SJCRH30 (cell line): ENCODE measurements around the gene PSMD10. TPM values are rescaled to one million over a fixed set of nuclear protein-coding genes. Genes with fewer than 3 reads are reported as not detected.

Source experiments
- DNase-seq, 2 experiments: peaks; one replicate each; pipeline ENCODE4 v3.0.0-alpha.2; 2015 to 2020
- H3K27ac ChIP-seq: fragments of 250-450 bp; sonication (Bioruptor Pico); 2 replicates; pipeline ENCODE4 v1.5.1; 2020; ENCODE audit warnings: mild to moderate bottlenecking, moderate library complexity
- H3K27me3 ChIP-seq: fragments of 250-450 bp; sonication (Bioruptor Pico); 2 replicates; pipeline ENCODE4 v1.5.1; 2020; ENCODE audit warnings: mild to moderate bottlenecking, moderate library complexity
- H3K36me3 ChIP-seq: fragments of 250-450 bp; sonication (Bioruptor Pico); 2 replicates; pipeline ENCODE4 v1.5.1; 2020; ENCODE audit warnings: mild to moderate bottlenecking, moderate library complexity
- H3K4me1 ChIP-seq: fragments of 250-450 bp; sonication (Bioruptor Pico); 2 replicates; pipeline ENCODE4 v1.5.1; 2020; ENCODE audit warnings: mild to moderate bottlenecking, moderate library complexity
- H3K4me3 ChIP-seq: fragments of 250-450 bp; sonication (Bioruptor Pico); 2 replicates; pipeline ENCODE4 v1.5.1; 2020; ENCODE audit warnings: mild to moderate bottlenecking, moderate library complexity
- H3K9me3 ChIP-seq: fragments of 250-450 bp; sonication (Bioruptor Pico); replicated peaks from 2 replicates; pipeline ENCODE4 v1.5.1; 2020; ENCODE audit warnings: mild to moderate bottlenecking, moderate library complexity
- total RNA-seq: library from RNA; depleted of rRNA; stranded (reverse); fragments of >200 nt; shearing (Covaris generic); gene quantifications from 2 replicates; pipeline ENCODE4 v1.2.3, GENCODE V29; 2014; rRNA removed

PSMD10 gene
- 97.7 and 108 TPM in 2 replicates for total RNA-seq

- peak within 1 kb of the TSS; percentile 63 for H3K4me3 ChIP-seq
- no peaks in the 10 kb centered on the region for H3K27me3 ChIP-seq
- no peaks in the 10 kb centered on the region for H3K4me1 ChIP-seq
- H3K27ac ChIP-seq, result peak within 1 kb of the TSS; percentile 76
- peak; percentile 91 to 95 for DNase-seq
- H3K36me3 ChIP-seq, result no peaks in the 10 kb centered on the region
- H3K9me3 ChIP-seq, result no peaks in the 10 kb centered on the region
Measured at GRCh38 chrX:108091264-108091877, at the start of gene PSMD10, which contains the start of gene ATG4A. Gene PSMD10, minus strand, starts transcription at chrX:108091542. Its CDS starts 22 bp downstream, at chrX:108091520. Gene ATG4A, plus strand, starts transcription at chrX:108091778. Its CDS starts 49 bp downstream, at chrX:108091827.

- Histone ChIP-seq H3K36me3 (no peaks in the 10 kb centered on the region), H3K27me3 (no peaks in the 10 kb centered on the region), H3K4me3 (no peak overlapping the region), H3K27ac (no peak overlapping the region), H3K4me1 (no peaks in the 10 kb centered on the region), H3K9me3 (no peaks in the 10 kb centered on the region)
- DNase-seq, result peak; percentile 2 to 13
Measured at GRCh38 chrX:108138814-108139702, 47.7 kb upstream of the PSMD10 start.

- H3K27me3 ChIP-seq, result no peaks in the 10 kb centered on the region
- H3K4me3 ChIP-seq, result no peak overlapping the region
- no peak overlapping the region for H3K27ac ChIP-seq
- no peak for DNase-seq
- no peaks in the 10 kb centered on the region for H3K4me1 ChIP-seq
- H3K9me3 ChIP-seq, result no peaks in the 10 kb centered on the region
- H3K36me3 ChIP-seq, result no peaks in the 10 kb centered on the region
Measured at GRCh38 chrX:108134724-108135123, 43.4 kb upstream of the PSMD10 start.

GRCh38 chrX:108132876-108133275 is 41.5 kb upstream of the PSMD10 start:
- Histone ChIP-seq H3K4me1 (no peaks in the 10 kb centered on the region), H3K27ac (no peak overlapping the region)
- no peak for DNase-seq

GRCh38 chrX:108132034-108132433 is 40.7 kb upstream of the PSMD10 start:
- H3K27me3 ChIP-seq, result no peaks in the 10 kb centered on the region
- DNase-seq, result no peak
- H3K9me3 ChIP-seq, result no peaks in the 10 kb centered on the region
- no peak overlapping the region for H3K4me3 ChIP-seq
- no peak overlapping the region for H3K27ac ChIP-seq
- no peaks in the 10 kb centered on the region for H3K4me1 ChIP-seq
- no peaks in the 10 kb centered on the region for H3K36me3 ChIP-seq

More at GRCh38 chrX:108132876-108133275, 41.5 kb upstream of the PSMD10 start:
- Histone ChIP-seq H3K4me3 (no peak overlapping the region), H3K9me3 (no peaks in the 10 kb centered on the region), H3K36me3 (no peaks in the 10 kb centered on the region), H3K27me3 (no peaks in the 10 kb centered on the region)

GRCh38 chrX:108131471-108131870 is 40.1 kb upstream of the PSMD10 start:
- Histone ChIP-seq H3K4me3 (no peak overlapping the region), H3K36me3 (no peaks in the 10 kb centered on the region), H3K4me1 (no peaks in the 10 kb centered on the region), H3K27me3 (no peaks in the 10 kb centered on the region), H3K9me3 (no peaks in the 10 kb centered on the region), H3K27ac (no peak overlapping the region)
- DNase-seq, result no peak

GRCh38 chrX:108130889-108131288 is 39.5 kb upstream of the PSMD10 start:
- H3K4me3 ChIP-seq, result no peak overlapping the region
- no peaks in the 10 kb centered on the region for H3K9me3 ChIP-seq
- no peak for DNase-seq
- H3K27ac ChIP-seq, result no peak overlapping the region
- H3K4me1 ChIP-seq, result no peaks in the 10 kb centered on the region
- no peaks in the 10 kb centered on the region for H3K36me3 ChIP-seq
- no peaks in the 10 kb centered on the region for H3K27me3 ChIP-seq

- Histone ChIP-seq H3K27ac (no peak overlapping the region), H3K9me3 (no peaks in the 10 kb centered on the region), H3K4me3 (no peak overlapping the region), H3K27me3 (no peaks in the 10 kb centered on the region), H3K4me1 (no peaks in the 10 kb centered on the region; the same call in 1 of the 2 replicates), H3K36me3 (no peaks in the 10 kb centered on the region)
- DNase-seq, result no peak
Measured at GRCh38 chrX:108127152-108127551, 35.8 kb upstream of the PSMD10 start.

GRCh38 chrX:108126661-108127060 is 35.3 kb upstream of the PSMD10 start:
- H3K36me3 ChIP-seq, result no peaks in the 10 kb centered on the region
- H3K27me3 ChIP-seq, result no peaks in the 10 kb centered on the region
- no peaks in the 10 kb centered on the region; the same call in 1 of the 2 replicates for H3K4me1 ChIP-seq
- H3K27ac ChIP-seq, result no peak overlapping the region
- H3K4me3 ChIP-seq, result no peak overlapping the region
- DNase-seq, result no peak
- no peaks in the 10 kb centered on the region for H3K9me3 ChIP-seq

GRCh38 chrX:108123591-108124366 is 32.4 kb upstream of the PSMD10 start:
- no peak for DNase-seq
- no peaks in the 10 kb centered on the region for H3K9me3 ChIP-seq
- no peaks in the 10 kb centered on the region for H3K27me3 ChIP-seq
- no peak overlapping the region for H3K4me3 ChIP-seq
- H3K36me3 ChIP-seq, result no peaks in the 10 kb centered on the region
- H3K27ac ChIP-seq, result no peak overlapping the region
- H3K4me1 ChIP-seq, result no peaks in the 10 kb centered on the region; the same call in 1 of the 2 replicates

GRCh38 chrX:108122748-108123147 is 31.4 kb upstream of the PSMD10 start:
- Histone ChIP-seq H3K9me3 (no peaks in the 10 kb centered on the region), H3K4me1 (no peaks in the 10 kb centered on the region; the same call in 1 of the 2 replicates), H3K4me3 (no peak overlapping the region), H3K27me3 (no peaks in the 10 kb centered on the region), H3K36me3 (no peaks in the 10 kb centered on the region), H3K27ac (peak overlapping the region; percentile 35)
- DNase-seq, result peak; percentile 51 to 70

GRCh38 chrX:108121291-108121690 is 29.9 kb upstream of the PSMD10 start:
- H3K27ac ChIP-seq, result no peak overlapping the region
- no peak for DNase-seq
- H3K4me1 ChIP-seq, result peaks cover 4% of the 10 kb centered on the region; the same call in 1 of the 2 replicates
- no peaks in the 10 kb centered on the region for H3K36me3 ChIP-seq
- H3K4me3 ChIP-seq, result no peak overlapping the region
- H3K9me3 ChIP-seq, result no peaks in the 10 kb centered on the region
- H3K27me3 ChIP-seq, result no peaks in the 10 kb centered on the region

GRCh38 chrX:108117988-108118387 is 26.6 kb upstream of the PSMD10 start:
- no peaks in the 10 kb centered on the region for H3K9me3 ChIP-seq
- no peak overlapping the region for H3K4me3 ChIP-seq
- no peak overlapping the region; the same call in 1 of the 2 replicates for H3K27ac ChIP-seq
- DNase-seq, result peak in 1 of 2 experiments; percentile 2
- H3K4me1 ChIP-seq, result peaks cover 4% of the 10 kb centered on the region; the same call in 1 of the 2 replicates
- H3K36me3 ChIP-seq, result no peaks in the 10 kb centered on the region
- H3K27me3 ChIP-seq, result no peaks in the 10 kb centered on the region

GRCh38 chrX:108114541-108114940 is 23.2 kb upstream of the PSMD10 start:
- Histone ChIP-seq H3K36me3 (no peaks in the 10 kb centered on the region), H3K4me1 (peaks cover 4% of the 10 kb centered on the region; the same call in 1 of the 2 replicates), H3K9me3 (no peaks in the 10 kb centered on the region), H3K4me3 (no peak overlapping the region), H3K27me3 (no peaks in the 10 kb centered on the region), H3K27ac (no peak overlapping the region)
- DNase-seq, result no peak
